ENCODE results near the gene ARPC4. TPM values are rescaled to one million over a fixed set of nuclear protein-coding genes. Genes with fewer than 3 reads are reported as not detected.

Gene ARPC4
- total RNA-seq, 1 experiment from 2014 or later: 152 TPM

GRCh38 chr3:9793161-9793781, 389 bp downstream of the ARPC4 start:
- peaks cover 26% of the 10 kb centered on the region for H3K36me3 ChIP-seq (ENCODE audit: insufficient read depth, low read length, poor library complexity, severe bottlenecking)
- TSS peak; percentile 52 for BruUV-seq (replicated peaks)
- intact Hi-C loops (cut with micrococcal nuclease; ENCODE audit: unreplicated experiment): loop anchor here (2.0 kb wide), 1 partner anchor 396 kb away; the partner anchor contains the start of gene SETD5

DNA sequence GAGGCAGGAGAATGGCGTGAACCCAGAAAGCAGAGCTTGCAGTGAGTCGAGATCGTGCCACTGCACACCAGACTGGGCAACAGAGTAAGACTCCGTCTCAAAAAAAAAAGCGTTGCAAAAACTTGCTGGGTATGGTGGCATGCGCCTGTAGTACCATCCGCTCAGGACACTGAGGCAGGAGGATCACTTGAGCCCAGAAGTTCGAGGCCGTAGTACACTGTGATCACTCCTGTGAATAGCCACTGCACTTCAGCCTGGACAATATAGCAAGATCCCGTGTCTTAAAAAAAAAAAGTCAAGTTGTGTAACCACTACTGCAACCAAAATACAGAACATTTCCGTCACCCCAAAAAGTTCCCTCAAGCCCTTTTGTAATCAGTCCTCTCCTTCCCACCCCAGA, 1.5 kb downstream of the ARPC4 start:
- ChIA-PET POLR2A (ENCODE audit: low non-redundant PET) (interaction anchor here (0.7 kb wide), 1 partner anchor 200 kb away, joined by 3 read pairs; no protein-coding TSS in a partner anchor), CTCF (no interaction called here)
- H3K36me3 ChIP-seq (ENCODE audit: insufficient read depth, low read length, poor library complexity, severe bottlenecking): peaks cover 31% of the 10 kb centered on the region

More at GRCh38 chr3:9793161-9793781, 389 bp downstream of the ARPC4 start:
- no peak for TF ChIP-seq EZH2 (IDR thresholded peaks at IDR 0.05; ENCODE audit: borderline replicate concordance, low read depth, low read length, poor library complexity, severe bottlenecking)
- TF ChIP-seq, protein P1, sequence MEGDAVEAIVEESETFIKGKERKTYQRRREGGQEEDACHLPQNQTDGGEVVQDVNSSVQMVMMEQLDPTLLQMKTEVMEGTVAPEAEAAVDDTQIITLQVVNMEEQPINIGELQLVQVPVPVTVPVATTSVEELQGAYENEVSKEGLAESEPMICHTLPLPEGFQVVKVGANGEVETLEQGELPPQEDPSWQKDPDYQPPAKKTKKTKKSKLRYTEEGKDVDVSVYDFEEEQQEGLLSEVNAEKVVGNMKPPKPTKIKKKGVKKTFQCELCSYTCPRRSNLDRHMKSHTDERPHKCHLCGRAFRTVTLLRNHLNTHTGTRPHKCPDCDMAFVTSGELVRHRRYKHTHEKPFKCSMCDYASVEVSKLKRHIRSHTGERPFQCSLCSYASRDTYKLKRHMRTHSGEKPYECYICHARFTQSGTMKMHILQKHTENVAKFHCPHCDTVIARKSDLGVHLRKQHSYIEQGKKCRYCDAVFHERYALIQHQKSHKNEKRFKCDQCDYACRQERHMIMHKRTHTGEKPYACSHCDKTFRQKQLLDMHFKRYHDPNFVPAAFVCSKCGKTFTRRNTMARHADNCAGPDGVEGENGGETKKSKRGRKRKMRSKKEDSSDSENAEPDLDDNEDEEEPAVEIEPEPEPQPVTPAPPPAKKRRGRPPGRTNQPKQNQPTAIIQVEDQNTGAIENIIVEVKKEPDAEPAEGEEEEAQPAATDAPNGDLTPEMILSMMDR (conservative IDR thresholded peaks at IDR 0.05; ENCODE audit: low read depth, low read length): no peak
- Histone ChIP-seq H3K9me3 (ENCODE audit: low read depth, low read length, poor library complexity, severe bottlenecking) (no peaks in the 10 kb centered on the region), H3K4me3 (ENCODE audit: low read depth, low read length, poor library complexity, severe bottlenecking) (peak overlapping the region; percentile 99), H3K4me1 (ENCODE audit: insufficient read depth, low read length, poor library complexity, severe bottlenecking) (peaks cover 17% of the 10 kb centered on the region), H3K27ac (ENCODE audit: low read depth, low read length, poor library complexity, severe bottlenecking) (peak overlapping the region; percentile 99), H3K27me3 (replicated peaks; ENCODE audit: insufficient read depth, low read depth, low read length, poor library complexity) (no peaks in the 10 kb centered on the region)
- POLR2A ChIA-PET (ENCODE audit: low non-redundant PET): interaction anchor here (0.5 to 0.6 kb wide), 3 partner anchors 64 to 588 kb away, joined by 3 to 6 read pairs (median 4); no protein-coding TSS in a partner anchor
- CTCF ChIA-PET: interaction anchor here (0.5 kb wide), 1 partner anchor 127 kb away, joined by 9 read pairs; no protein-coding TSS in a partner anchor
- no peak for DNase-seq (ENCODE audit: low spot score)

GRCh38 chr3:9795207-9795606, 2.3 kb downstream of the ARPC4 start:
- Histone ChIP-seq H3K27ac (ENCODE audit: low read depth, low read length, poor library complexity, severe bottlenecking) (no peak overlapping the region), H3K4me1 (ENCODE audit: insufficient read depth, low read length, poor library complexity, severe bottlenecking) (peaks cover 17% of the 10 kb centered on the region), H3K36me3 (ENCODE audit: insufficient read depth, low read length, poor library complexity, severe bottlenecking) (peaks cover 33% of the 10 kb centered on the region), H3K4me3 (ENCODE audit: low read depth, low read length, poor library complexity, severe bottlenecking) (no peak overlapping the region), H3K27me3 (replicated peaks; ENCODE audit: insufficient read depth, low read depth, low read length, poor library complexity) (no peaks in the 10 kb centered on the region), H3K9me3 (ENCODE audit: low read depth, low read length, poor library complexity, severe bottlenecking) (no peaks in the 10 kb centered on the region)
- no peak for DNase-seq (ENCODE audit: low spot score)
- ChIA-PET CTCF (no interaction called here), POLR2A (ENCODE audit: low non-redundant PET) (interaction anchor here (0.7 kb wide), 1 partner anchor 50 kb away, joined by 4 read pairs; no protein-coding TSS in a partner anchor)
- BruUV-seq (replicated peaks): no TSS peak
- intact Hi-C loops (cut with micrococcal nuclease; ENCODE audit: unreplicated experiment): no loop called here
- no peak for TF ChIP-seq EZH2 (IDR thresholded peaks at IDR 0.05; ENCODE audit: borderline replicate concordance, low read depth, low read length, poor library complexity, severe bottlenecking)

More for the DNA sequence above, 1.5 kb downstream of the ARPC4 start:
- intact Hi-C loops (cut with micrococcal nuclease; ENCODE audit: unreplicated experiment): no loop called here
- Histone ChIP-seq H3K27me3 (replicated peaks; ENCODE audit: insufficient read depth, low read depth, low read length, poor library complexity) (no peaks in the 10 kb centered on the region), H3K27ac (ENCODE audit: low read depth, low read length, poor library complexity, severe bottlenecking) (no peak overlapping the region), H3K4me3 (ENCODE audit: low read depth, low read length, poor library complexity, severe bottlenecking) (no peak overlapping the region), H3K4me1 (ENCODE audit: insufficient read depth, low read length, poor library complexity, severe bottlenecking) (peaks cover 17% of the 10 kb centered on the region), H3K9me3 (ENCODE audit: low read depth, low read length, poor library complexity, severe bottlenecking) (no peaks in the 10 kb centered on the region)
- no TSS peak for BruUV-seq (replicated peaks)
- DNase-seq (ENCODE audit: low spot score): no peak
- TF ChIP-seq, protein P1 (conservative IDR thresholded peaks at IDR 0.05; ENCODE audit: low read depth, low read length): no peak
- no peak for TF ChIP-seq EZH2 (IDR thresholded peaks at IDR 0.05; ENCODE audit: borderline replicate concordance, low read depth, low read length, poor library complexity, severe bottlenecking)

Data from A673 (cell line).